Raji (cell line): ENCODE measurements around the gene MMP10.

Experiments
- POLR2A ChIP-seq: IDR thresholded peaks from 2 replicates; pipeline ENCODE4 v1.6.1; 2011; ENCODE audit warnings: low read depth, low read length, control low read depth; ENCODE audit not compliant: insufficient read depth

The MMP10 gene

GRCh38 chr11:102757823-102758549, 22.4 kb downstream of the MMP10 start:
- TF ChIP-seq POLR2A = no peak

DNA sequence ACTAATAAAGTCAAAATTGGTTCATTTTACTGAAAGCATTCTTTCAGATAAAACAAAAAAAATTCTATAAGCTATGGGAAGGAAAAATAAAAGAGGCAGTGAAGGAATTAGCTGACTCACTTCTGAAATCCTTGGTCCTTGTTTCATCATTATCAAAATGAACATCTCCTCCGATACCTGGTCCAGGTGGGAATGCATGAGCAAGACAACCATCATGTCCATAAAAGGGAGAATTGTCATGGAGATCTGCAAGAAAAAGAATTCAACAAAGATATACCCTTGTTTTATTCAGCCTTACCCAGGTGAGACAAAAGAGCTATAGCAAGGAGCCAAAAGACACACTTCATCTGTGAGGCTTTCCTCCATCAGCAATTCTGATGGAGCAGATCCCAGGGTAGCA, 27.2 kb downstream of the MMP10 start:
- no peak for TF ChIP-seq POLR2A

- no peak for TF ChIP-seq POLR2A
These were observed 28.8 kb downstream of the MMP10 start for GRCh38 chr11:102751673-102752072.

DNA sequence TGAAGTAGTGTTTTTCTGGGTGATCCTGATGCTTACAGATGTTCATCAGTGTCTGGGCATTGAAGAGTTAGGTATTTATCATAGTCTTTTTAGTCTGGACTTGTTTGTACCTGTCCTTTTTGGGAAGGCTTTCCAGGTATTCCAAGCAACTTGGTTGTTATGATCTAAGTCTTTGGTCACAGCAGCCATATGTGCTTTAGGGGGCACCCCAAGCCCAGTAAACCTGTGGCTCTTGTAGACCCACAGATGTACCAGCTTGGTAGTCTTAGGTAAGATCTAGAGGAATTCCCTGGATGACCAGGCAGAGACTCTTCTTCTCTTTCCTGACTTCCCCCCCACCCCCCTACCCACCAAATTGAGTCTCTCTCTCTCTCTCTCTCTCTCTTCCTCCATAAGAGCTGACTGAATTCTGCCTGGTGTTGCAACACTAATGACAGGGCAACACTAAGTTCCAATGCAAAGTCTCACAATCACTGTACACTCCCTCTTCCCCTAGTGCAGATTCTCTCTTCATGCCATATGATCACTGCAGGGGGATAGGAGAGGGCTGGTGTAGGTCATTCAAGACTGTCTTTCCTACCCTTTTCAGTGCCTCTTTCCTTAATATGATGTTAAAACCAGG, 31.2 kb downstream of the MMP10 start:
- no peak for TF ChIP-seq POLR2A

- no peak for TF ChIP-seq POLR2A
These were observed 45.8 kb downstream of the MMP10 start for GRCh38 chr11:102734650-102735049.

- no peak for TF ChIP-seq POLR2A
These were observed 47.1 kb downstream of the MMP10 start for GRCh38 chr11:102733232-102733875.

DNA sequence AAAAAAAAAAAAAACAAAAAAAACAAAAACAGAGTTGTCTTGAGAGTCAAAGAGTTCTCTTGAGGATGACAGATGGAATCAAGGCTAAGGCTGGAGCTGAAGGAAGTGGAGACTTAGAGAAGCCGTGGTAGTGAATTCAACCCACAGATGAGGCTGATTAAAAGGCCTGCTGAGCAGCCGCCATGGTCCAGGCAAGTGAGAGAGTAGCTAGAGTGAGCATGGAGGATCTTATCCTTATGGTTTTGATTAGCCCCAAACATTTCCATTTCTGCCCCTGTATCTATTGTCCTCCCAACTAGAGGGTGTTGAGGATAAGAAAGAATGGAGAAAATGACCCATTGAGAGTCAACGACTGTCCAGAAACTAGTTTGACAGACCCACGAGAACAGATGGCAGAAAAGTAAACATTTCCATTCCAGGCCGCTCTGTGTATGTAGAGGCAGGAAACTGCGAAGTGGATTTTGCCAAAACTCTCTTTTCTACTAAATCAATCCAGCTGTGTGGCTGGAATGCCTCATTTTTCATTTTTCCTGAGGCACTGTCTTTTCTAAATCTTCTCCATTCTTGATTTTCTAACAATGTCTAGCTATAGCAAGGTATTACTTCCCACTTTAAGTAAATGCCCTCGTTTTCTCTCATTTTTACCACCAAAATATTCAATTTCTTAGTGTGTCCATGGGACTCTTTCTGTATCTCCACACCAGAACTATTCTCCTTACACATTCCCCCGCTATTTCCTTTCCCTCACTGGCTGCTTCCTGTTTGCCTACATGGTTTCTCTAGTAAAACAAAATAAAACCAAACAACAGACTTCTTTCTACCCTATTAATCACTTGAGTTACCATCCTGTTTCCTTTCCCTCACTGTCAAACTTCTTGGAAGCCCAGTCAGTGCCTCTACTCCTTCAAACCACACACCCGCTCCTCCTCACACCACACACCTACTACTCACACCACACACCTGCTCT, 50.3 kb downstream of the MMP10 start:
- no peak for TF ChIP-seq POLR2A

DNA sequence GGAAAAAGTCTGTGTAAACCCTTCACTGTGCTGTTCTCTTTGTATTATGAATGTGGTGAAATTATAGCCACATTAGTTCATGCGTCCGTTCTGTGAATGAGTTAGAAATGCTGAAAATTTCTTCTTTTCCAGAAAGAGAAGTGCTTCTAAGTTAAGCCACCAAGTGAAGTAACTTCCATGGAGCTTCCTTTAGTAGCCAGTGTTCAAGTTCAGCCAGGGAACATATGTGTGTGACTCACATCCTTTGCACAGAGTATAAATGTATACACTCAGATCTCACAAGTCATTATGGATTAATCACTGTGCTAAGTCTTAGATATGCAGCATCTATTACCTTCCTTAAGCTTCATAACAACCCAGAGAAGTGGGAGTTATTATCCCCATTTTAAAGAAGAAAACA, 52.5 kb downstream of the MMP10 start:
- TF ChIP-seq POLR2A = no peak

- no peak for TF ChIP-seq POLR2A
These were observed 55.4 kb downstream of the MMP10 start, which contains the start of gene MMP8 for GRCh38 chr11:102724904-102725500. TSS of gene MMP8 (minus strand) at chr11:102724954. CDS start at chr11:102724855, 99 bp downstream.

DNA sequence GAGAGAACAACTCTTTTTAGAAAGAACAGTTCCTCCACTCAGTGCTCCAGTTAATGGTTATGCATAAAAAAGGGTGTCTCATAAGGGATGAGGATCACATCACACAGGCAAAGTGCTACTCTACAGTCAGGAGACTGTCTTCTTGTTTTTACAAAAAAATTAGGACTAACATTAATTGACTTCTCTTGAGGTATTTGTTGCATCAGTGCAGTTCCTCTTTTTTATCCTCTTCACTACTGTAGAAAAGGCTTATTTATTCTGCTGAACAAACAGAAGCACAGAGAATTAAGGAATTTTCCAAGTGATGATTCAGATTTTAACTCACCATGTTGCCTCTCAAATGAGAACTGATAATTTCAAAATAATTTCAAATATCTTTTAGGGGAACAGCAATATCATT, 57.6 kb downstream of the MMP10 start:
- TF ChIP-seq POLR2A = no peak
